PC-9 (cell line): ENCODE data around the gene CCL19. TPM values are rescaled to one million over a fixed set of nuclear protein-coding genes. Genes with fewer than 3 reads are reported as not detected.

Experiments
- BruUV-seq: library from RNA; stranded (reverse); fragments of 400-500 nt; replicated peaks from 2 replicates; lab custom pipeline; 2021; lab: Mats Ljungman, UMichigan
- CTCF ChIA-PET: fragments of 300-600 bp; sonication (Branson Sonifier 250); formaldehyde crosslinking; loops from one replicate; lab custom pipeline; 2022; ENCODE audit warnings: antibody characterized with exemption; lab: Charles Lee
- POLR2A ChIA-PET: fragments of 300-600 bp; sonication (Branson Sonifier 250); formaldehyde crosslinking; loops from one replicate; lab custom pipeline; 2022; ENCODE audit warnings: antibody characterized with exemption; ENCODE audit not compliant: unreplicated experiment; lab: Charles Lee
- DNase-seq, 2 experiments: peaks; one replicate each; pipeline versions ENCODE4 v3.0.0 to v3.0.0-alpha.2; 2015 to 2022; ENCODE audit warnings: mixed read lengths in 1 of 2
- H2AFZ ChIP-seq: fragments of 200-600 bp; sonication (generic); 2 replicates; pipeline ENCODE4 v1.8.1; 2017; ENCODE audit warnings: antibody characterized with exemption
- H3F3A ChIP-seq: fragments of 200-600 bp; sonication (generic); 2 replicates; pipeline ENCODE4 v1.8.1; 2017; ENCODE audit warnings: antibody characterized with exemption, mild to moderate bottlenecking, low read depth; ENCODE audit not compliant: insufficient read depth
- H3K27ac ChIP-seq: fragments of 200-600 bp; sonication (generic); 2 replicates; pipeline ENCODE4 v1.6.1; 2016; ENCODE audit warnings: mixed run types
- H3K27me3 ChIP-seq: fragments of 200-600 bp; sonication (generic); 2 replicates; pipeline ENCODE4 v1.6.1; 2016; ENCODE audit warnings: low read depth, mixed run types; ENCODE audit not compliant: insufficient read depth
- H3K36me3 ChIP-seq: fragments of 200-600 bp; sonication (generic); 2 replicates; pipeline ENCODE4 v1.6.1; 2016; ENCODE audit warnings: low read depth, mixed run types
- H3K4me1 ChIP-seq: fragments of 200-600 bp; sonication (generic); replicated peaks from 2 replicates; pipeline ENCODE4 v1.6.1; 2016; ENCODE audit warnings: mixed run types; ENCODE audit not compliant: insufficient read depth
- H3K4me2 ChIP-seq: fragments of 200-600 bp; sonication (generic); 2 replicates; pipeline ENCODE4 v1.6.1; 2017; ENCODE audit warnings: mixed run types
- H3K4me3 ChIP-seq: fragments of 200-600 bp; sonication (generic); 2 replicates; pipeline ENCODE4 v1.6.1; 2016; ENCODE audit warnings: mixed run types
- H3K79me2 ChIP-seq: fragments of 200-600 bp; sonication (generic); 2 replicates; pipeline ENCODE4 v1.6.1; 2017; ENCODE audit warnings: low read depth, mixed run types
- H3K9me2 ChIP-seq: fragments of 200-600 bp; sonication (generic); 2 replicates; pipeline ENCODE4 v1.8.1; 2017; ENCODE audit warnings: mild to moderate bottlenecking; ENCODE audit not compliant: insufficient read depth
- H3K9me3 ChIP-seq: fragments of 200-600 bp; sonication (generic); 2 replicates; pipeline ENCODE4 v1.8.1; 2016; ENCODE audit warnings: low read depth; ENCODE audit not compliant: insufficient read depth
- H4K20me1 ChIP-seq: fragments of 200-600 bp; sonication (generic); 2 replicates; pipeline ENCODE4 v1.8.1; 2017; ENCODE audit not compliant: insufficient read depth
- CTCF ChIP-seq: fragments of 200-600 bp; sonication (generic); conservative IDR thresholded peaks from 2 replicates; pipeline ENCODE4 v1.6.1; 2017; ENCODE audit warnings: mixed run types, antibody characterized with exemption, mild to moderate bottlenecking, moderate library complexity
- EZH2 ChIP-seq: fragments of 200-600 bp; sonication (generic); IDR thresholded peaks from 2 replicates; pipeline ENCODE4 v1.8.0; 2017; ENCODE audit warnings: antibody characterized with exemption, low read depth
- intact Hi-C: fragments of 100-400 bp; cut with micrococcal nuclease; formaldehyde crosslinking; loops from one replicate; pipeline ENCODE4 v1.10.0; 2022; ENCODE audit not compliant: unreplicated experiment
- total RNA-seq: library from RNA; stranded (reverse); gene quantifications from 2 replicates; pipeline ENCODE4 v1.2.3, GENCODE V29; 2021

The CCL19 gene
- total RNA-seq, 1 experiment from 2014 or later, result not detected

GRCh38 chr9:34685591-34685990 lies 5.5 kb downstream of the CCL19 start:
- BruUV-seq, result no TSS peak
- no peak for DNase-seq
- POLR2A ChIA-PET, result no interaction called here

GRCh38 chr9:34684816-34685215 lies 6.3 kb downstream of the CCL19 start:
- no peak overlapping the region for H2AFZ ChIP-seq
- H3K36me3 ChIP-seq, result no peaks in the 10 kb centered on the region
- H3F3A ChIP-seq, result no peaks in the 10 kb centered on the region
- H3K27ac ChIP-seq, result no peak overlapping the region
- H3K79me2 ChIP-seq, result no peaks in the 10 kb centered on the region
- DNase-seq, result no peak
- no peaks in the 10 kb centered on the region for H3K4me1 ChIP-seq
- no peaks in the 10 kb centered on the region for H4K20me1 ChIP-seq
- no peaks in the 10 kb centered on the region for H3K27me3 ChIP-seq
- CTCF ChIA-PET, result no interaction called here
- no peak overlapping the region for H3K4me3 ChIP-seq
- BruUV-seq, result no TSS peak
- H3K9me2 ChIP-seq, result no peaks in the 10 kb centered on the region
- no peaks in the 10 kb centered on the region for H3K9me3 ChIP-seq
- no peak overlapping the region for H3K4me2 ChIP-seq
- POLR2A ChIA-PET, result no interaction called here
- TF ChIP-seq EZH2 (no peak), CTCF (no peak)
- intact Hi-C loops, result no loop called here

More at GRCh38 chr9:34685591-34685990, 5.5 kb downstream of the CCL19 start:
- H2AFZ ChIP-seq, result no peak overlapping the region
- H3F3A ChIP-seq, result no peaks in the 10 kb centered on the region
- intact Hi-C loops, result no loop called here
- CTCF ChIA-PET, result no interaction called here
- no peak for TF ChIP-seq EZH2
- H4K20me1 ChIP-seq, result no peaks in the 10 kb centered on the region
- H3K36me3 ChIP-seq, result no peaks in the 10 kb centered on the region
- H3K9me2 ChIP-seq, result no peaks in the 10 kb centered on the region
- no peak overlapping the region for H3K4me3 ChIP-seq
- H3K4me2 ChIP-seq, result no peak overlapping the region
- no peaks in the 10 kb centered on the region for H3K79me2 ChIP-seq
- H3K27me3 ChIP-seq, result no peaks in the 10 kb centered on the region
- H3K9me3 ChIP-seq, result no peaks in the 10 kb centered on the region
- no peak overlapping the region for H3K27ac ChIP-seq
- H3K4me1 ChIP-seq, result no peaks in the 10 kb centered on the region

- Histone ChIP-seq H4K20me1 (no peaks in the 10 kb centered on the region), H3K9me2 (no peaks in the 10 kb centered on the region), H3K4me2 (no peak overlapping the region), H3K9me3 (no peaks in the 10 kb centered on the region), H3K36me3 (no peaks in the 10 kb centered on the region), H3K79me2 (no peaks in the 10 kb centered on the region), H3K4me3 (no peak overlapping the region), H3K27me3 (no peaks in the 10 kb centered on the region), H3F3A (no peaks in the 10 kb centered on the region), H3K4me1 (no peaks in the 10 kb centered on the region), H3K27ac (no peak overlapping the region), H2AFZ (no peak overlapping the region)
- TF ChIP-seq EZH2, result no peak
- no peak for TF ChIP-seq CTCF
- DNase-seq, result no peak
- CTCF ChIA-PET, result no interaction called here
- no TSS peak for BruUV-seq
- intact Hi-C loops, result no loop called here
- POLR2A ChIA-PET, result no interaction called here
Observed at GRCh38 chr9:34684145-34684544, 6.9 kb downstream of the CCL19 start.

- no TSS peak for BruUV-seq
- H3K9me3 ChIP-seq, result no peaks in the 10 kb centered on the region
- ChIA-PET POLR2A (no interaction called here), CTCF (no interaction called here)
- no peak for TF ChIP-seq EZH2
- no peak for TF ChIP-seq CTCF
- no peaks in the 10 kb centered on the region for H3K36me3 ChIP-seq
- no peak overlapping the region for H3K4me3 ChIP-seq
- H3K4me2 ChIP-seq, result no peak overlapping the region
- no peak for DNase-seq
- no peak overlapping the region for H2AFZ ChIP-seq
- H4K20me1 ChIP-seq, result no peaks in the 10 kb centered on the region
- H3K9me2 ChIP-seq, result no peaks in the 10 kb centered on the region
- intact Hi-C loops, result no loop called here
- no peak overlapping the region for H3K27ac ChIP-seq
- H3K4me1 ChIP-seq, result no peaks in the 10 kb centered on the region
- H3K27me3 ChIP-seq, result no peaks in the 10 kb centered on the region
- H3K79me2 ChIP-seq, result no peaks in the 10 kb centered on the region
- H3F3A ChIP-seq, result no peaks in the 10 kb centered on the region
Observed at GRCh38 chr9:34675869-34676268, 15.2 kb downstream of the CCL19 start.
